ACC112 (cell line): ENCODE data around the gene RDH5.
"Not testable (repeated sequence)": the region's sequence is repeated elsewhere in the genome, so short reads cannot be mapped to it uniquely, and the experiment has no call there.

Experiments used
- H2AFZ ChIP-seq: fragments of 200-600 bp; sonication (generic); one replicate; pipeline ENCODE4 v1.6.0; 2017; ENCODE audit warnings: antibody characterized with exemption, low read length; ENCODE audit not compliant: unreplicated experiment
- H3K27ac ChIP-seq: fragments of 200-600 bp; sonication (generic); 2 replicates; pipeline ENCODE4 v1.5.1; 2014; ENCODE audit warnings: low read depth, mild to moderate bottlenecking, antibody characterized with exemption, low read length, moderate library complexity
- H3K27me3 ChIP-seq: fragments of 200-600 bp; sonication (generic); 2 replicates; pipeline ENCODE4 v1.6.1; 2014; ENCODE audit warnings: mild to moderate bottlenecking, antibody characterized with exemption, low read length, moderate library complexity, mixed read lengths; ENCODE audit not compliant: insufficient read depth
- H3K36me3 ChIP-seq: fragments of 200-600 bp; sonication (generic); 2 replicates; pipeline ENCODE4 v1.6.1; 2016; ENCODE audit warnings: mild to moderate bottlenecking, antibody characterized with exemption, low read length, moderate library complexity, mixed read lengths; ENCODE audit not compliant: insufficient read depth
- H3K4me1 ChIP-seq: fragments of 200-600 bp; sonication (generic); one replicate; pipeline ENCODE4 v1.6.1; 2016; ENCODE audit warnings: low read length, mixed read lengths; ENCODE audit not compliant: insufficient read depth, unreplicated experiment, control insufficient read depth
- H3K4me3 ChIP-seq: fragments of 200-600 bp; sonication (generic); 2 replicates; pipeline ENCODE4 v1.5.1; 2014; ENCODE audit warnings: mild to moderate bottlenecking, low read depth, low read length
- H3K79me2 ChIP-seq: fragments of 200-600 bp; sonication (generic); one replicate; pipeline ENCODE4 v1.6.0; 2016; ENCODE audit warnings: low read length; ENCODE audit not compliant: control insufficient read depth, unreplicated experiment, insufficient read depth

RDH5 gene

GRCh38 chr12:55755246-55755645, 35.1 kb downstream of the RDH5 start:
- H3K79me2 ChIP-seq: no peaks in the 10 kb centered on the region
- no peak overlapping the region for H3K4me3 ChIP-seq
- peaks cover 25% of the 10 kb centered on the region for H3K36me3 ChIP-seq
- H3K4me1 ChIP-seq: no peaks in the 10 kb centered on the region
- H2AFZ ChIP-seq: no peak overlapping the region
- no peaks in the 10 kb centered on the region for H3K27me3 ChIP-seq
- no peak overlapping the region for H3K27ac ChIP-seq

GRCh38 chr12:55757701-55758100, 37.5 kb downstream of the RDH5 start:
- no peak overlapping the region for H2AFZ ChIP-seq
- no peaks in the 10 kb centered on the region for H3K79me2 ChIP-seq
- no peak overlapping the region for H3K4me3 ChIP-seq
- no peak overlapping the region for H3K27ac ChIP-seq
- no peaks in the 10 kb centered on the region for H3K4me1 ChIP-seq
- H3K27me3 ChIP-seq: no peaks in the 10 kb centered on the region
- H3K36me3 ChIP-seq: peaks cover 29% of the 10 kb centered on the region

GRCh38 chr12:55758575-55758974, 38.4 kb downstream of the RDH5 start:
- not testable (repeated sequence) for H3K79me2 ChIP-seq, H3K4me3 ChIP-seq, H3K27ac ChIP-seq, H3K27me3 ChIP-seq, H3K4me1 ChIP-seq, H2AFZ ChIP-seq
- peaks cover 31% of the 10 kb centered on the region for H3K36me3 ChIP-seq

- Histone ChIP-seq H3K4me3 (no peak overlapping the region), H3K36me3 (peaks cover 29% of the 10 kb centered on the region), H3K27me3 (no peaks in the 10 kb centered on the region), H3K79me2 (no peaks in the 10 kb centered on the region), H2AFZ (no peak overlapping the region), H3K4me1 (no peaks in the 10 kb centered on the region), H3K27ac (no peak overlapping the region)
Observed at GRCh38 chr12:55760663-55761062, 40.5 kb downstream of the RDH5 start.

- H3K36me3 ChIP-seq: peaks cover 30% of the 10 kb centered on the region
- H2AFZ ChIP-seq: no peak overlapping the region
- no peak overlapping the region for H3K27ac ChIP-seq
Observed at GRCh38 chr12:55762646-55763045, 42.5 kb downstream of the RDH5 start.

GRCh38 chr12:55765736-55766290, 45.6 kb downstream of the RDH5 start:
- Histone ChIP-seq H3K4me1 (no peaks in the 10 kb centered on the region), H3K4me3 (no peak overlapping the region), H3K79me2 (peaks cover 6% of the 10 kb centered on the region), H3K36me3 (peaks cover 17% of the 10 kb centered on the region), H2AFZ (no peak overlapping the region), H3K27me3 (no peaks in the 10 kb centered on the region), H3K27ac (no peak overlapping the region)

More at GRCh38 chr12:55762646-55763045, 42.5 kb downstream of the RDH5 start:
- Histone ChIP-seq H3K79me2 (peaks cover 3% of the 10 kb centered on the region), H3K27me3 (no peaks in the 10 kb centered on the region), H3K4me1 (no peaks in the 10 kb centered on the region), H3K4me3 (no peak overlapping the region)

- peaks cover 28% of the 10 kb centered on the region for H3K36me3 ChIP-seq
- no peaks in the 10 kb centered on the region for H3K4me1 ChIP-seq
- no peak overlapping the region for H3K27ac ChIP-seq
- peaks cover 9% of the 10 kb centered on the region for H3K79me2 ChIP-seq
- no peaks in the 10 kb centered on the region for H3K27me3 ChIP-seq
- no peak overlapping the region for H2AFZ ChIP-seq
- no peak overlapping the region for H3K4me3 ChIP-seq
Observed at GRCh38 chr12:55767156-55767555, 47.0 kb downstream of the RDH5 start.

- H2AFZ ChIP-seq: no peak overlapping the region
- H3K4me3 ChIP-seq: no peak overlapping the region
- no peak overlapping the region for H3K27ac ChIP-seq
- H3K4me1 ChIP-seq: no peaks in the 10 kb centered on the region
- H3K79me2 ChIP-seq: peaks cover 8% of the 10 kb centered on the region
- peaks cover 21% of the 10 kb centered on the region for H3K36me3 ChIP-seq
- no peaks in the 10 kb centered on the region for H3K27me3 ChIP-seq
Observed at GRCh38 chr12:55771736-55772135, 51.5 kb downstream of the RDH5 start.
